ENCODE measurements around the gene MCL1.

GRCh38 chr1:150579945-150580642 is 684 bp upstream of the MCL1 start:
- TF ChIP-seq CTCF (conservative IDR thresholded peaks at IDR 0.05; ENCODE audit: low read depth, low read length), result no peak
- no peak for TF ChIP-seq EZH2 (IDR thresholded peaks at IDR 0.05; ENCODE audit: borderline replicate concordance, low read depth, low read length, poor library complexity, severe bottlenecking)

Measured in A673 (cell line).